HG02970 (cell line): ENCODE results near the gene APOL1.
"Not testable (repeated sequence)": the region's sequence is repeated elsewhere in the genome, so short reads cannot be mapped to it uniquely, and the experiment has no call there.

Experiments used
- ATAC-seq: cut with Tn5 transposase; IDR thresholded peaks from one replicate; pipeline ENCODE4 v1.9.1; 2021; ENCODE audit warnings: mild to moderate bottlenecking, moderate library complexity, moderate number of reproducible peaks; ENCODE audit not compliant: unreplicated experiment, low FRiP score

Gene APOL1

GRCh38 chr22:36289948-36290371 lies 37.0 kb downstream of the APOL1 start:
- not testable (repeated sequence) for ATAC-seq

- ATAC-seq = not testable (repeated sequence)
Measured at GRCh38 chr22:36290391-36291075, 37.6 kb downstream of the APOL1 start.

DNA sequence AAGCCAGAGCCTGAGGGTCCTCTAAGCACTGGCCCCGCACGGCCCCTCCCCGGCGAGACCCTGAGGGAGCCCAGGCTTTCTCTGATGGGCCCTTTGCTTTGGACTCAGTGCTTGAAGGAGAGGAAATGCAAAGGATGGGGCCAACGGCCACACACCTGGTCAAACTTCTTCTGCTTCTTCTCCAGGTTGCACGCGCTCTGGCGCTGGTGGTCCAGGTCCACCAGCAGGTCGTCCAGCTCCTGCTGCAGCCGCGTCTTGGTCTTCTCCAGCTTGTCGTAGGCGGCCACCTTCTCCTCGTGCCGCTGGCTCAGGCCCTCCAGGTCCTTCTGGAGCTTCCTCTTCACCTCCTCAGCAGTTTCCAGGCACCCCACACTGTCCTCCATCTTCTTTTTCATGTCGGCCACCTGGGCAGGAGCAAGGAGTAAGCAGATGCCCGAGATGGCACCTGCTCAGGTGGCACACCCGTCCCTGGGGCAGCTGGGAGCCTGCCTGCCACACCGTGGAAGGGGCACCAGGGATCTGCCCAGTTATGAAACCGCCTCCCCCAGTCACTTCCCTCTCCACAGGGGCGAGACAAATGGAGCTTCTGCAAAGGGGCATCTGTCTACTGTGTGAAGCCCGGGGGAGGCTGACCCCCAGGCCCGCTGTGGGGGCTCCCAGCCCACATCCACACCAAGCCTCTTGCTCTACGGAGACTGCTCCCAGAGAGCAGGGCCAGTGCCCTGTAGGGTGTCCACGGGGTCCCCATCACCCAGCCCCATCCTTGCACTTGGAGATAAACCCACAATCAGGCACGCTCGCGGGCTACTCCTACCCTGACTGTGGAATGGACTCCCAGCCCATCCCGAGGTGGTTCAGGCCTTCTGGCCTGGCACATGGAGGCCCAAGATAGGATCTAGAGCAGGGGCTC lies 39.2 kb downstream of the APOL1 start:
- ATAC-seq = no peak

- no peak for ATAC-seq
Measured at GRCh38 chr22:36292823-36293530, 40.0 kb downstream of the APOL1 start.

DNA sequence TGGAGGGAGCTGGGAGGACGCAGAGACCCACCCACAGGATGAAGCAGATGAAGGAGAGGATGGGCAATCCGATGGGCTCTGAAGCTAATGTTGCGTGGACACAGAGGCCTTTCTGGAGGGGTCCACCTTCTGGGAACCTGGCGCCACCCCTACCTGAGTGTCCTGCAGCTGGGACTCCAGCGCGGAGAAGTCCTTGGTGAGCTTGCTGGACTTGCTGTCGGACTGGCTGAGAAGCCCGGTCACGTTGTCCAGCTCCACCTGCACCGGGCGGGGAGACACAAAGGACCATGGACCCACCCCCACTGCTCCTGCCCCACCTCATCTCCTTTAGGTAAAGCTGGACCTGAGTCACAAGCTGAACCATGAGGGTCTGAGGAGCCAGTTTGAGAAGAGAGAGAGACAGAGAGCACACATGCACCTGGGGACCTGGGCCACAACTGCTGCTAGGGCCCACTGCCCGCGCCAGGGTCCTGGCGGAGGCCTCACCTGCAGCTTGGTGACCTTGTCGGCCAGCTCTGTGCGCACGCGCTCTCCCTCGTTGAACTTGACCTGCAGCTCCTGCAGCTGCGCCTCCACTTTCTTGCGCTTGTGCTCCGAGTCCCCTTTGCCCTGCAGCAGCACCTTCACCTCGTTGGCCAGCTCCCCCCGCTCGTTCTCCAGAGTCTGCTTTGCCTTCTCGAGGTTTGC lies 40.8 kb downstream of the APOL1 start:
- ATAC-seq = no peak

GRCh38 chr22:36294293-36294620 lies 41.3 kb downstream of the APOL1 start:
- ATAC-seq = no peak

GRCh38 chr22:36294801-36295200 lies 41.9 kb downstream of the APOL1 start:
- no peak for ATAC-seq

GRCh38 chr22:36295247-36295646 lies 42.3 kb downstream of the APOL1 start:
- no peak for ATAC-seq

- ATAC-seq = no peak
Measured at GRCh38 chr22:36296690-36297089, 43.8 kb downstream of the APOL1 start.

DNA sequence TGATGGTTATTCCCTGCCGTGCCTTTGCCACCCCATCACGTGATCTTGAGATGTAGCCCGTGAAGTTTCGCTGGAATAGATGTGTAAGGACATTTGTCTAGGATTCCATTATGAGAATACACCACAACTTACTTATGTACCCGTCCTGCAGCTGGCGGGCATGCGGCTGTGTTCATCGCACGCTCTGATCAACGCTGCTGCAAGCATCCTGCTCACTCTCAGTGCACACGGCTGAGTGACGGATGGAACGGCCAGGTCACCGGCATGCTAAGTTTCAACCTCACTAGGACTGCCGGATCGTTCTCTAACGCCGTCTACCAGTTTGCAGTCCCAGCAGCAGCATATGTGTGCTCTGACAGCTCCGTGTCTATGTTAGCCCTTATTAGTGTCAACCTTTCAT lies 44.6 kb downstream of the APOL1 start:
- no peak for ATAC-seq

GRCh38 chr22:36298118-36298517 lies 45.2 kb downstream of the APOL1 start:
- no peak for ATAC-seq

DNA sequence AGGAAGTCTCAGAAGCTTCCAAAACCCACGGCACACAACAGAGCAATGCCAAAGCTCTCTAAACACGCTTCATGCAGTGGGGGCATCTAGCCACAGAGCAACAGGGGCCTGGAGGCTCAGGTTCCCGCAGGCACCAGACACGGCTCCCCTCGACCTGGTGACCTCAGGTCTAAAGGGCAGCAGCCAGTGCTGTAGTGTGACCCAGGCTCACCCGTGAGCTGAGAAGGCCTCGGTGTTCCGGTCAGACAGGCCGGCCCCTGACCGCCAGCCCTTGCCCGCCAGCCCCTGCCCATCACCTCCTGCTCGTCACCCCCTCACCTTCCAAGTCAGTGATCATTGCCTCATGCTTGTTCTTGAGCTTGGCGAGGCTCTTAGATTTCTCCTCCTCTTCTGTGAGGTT lies 45.7 kb downstream of the APOL1 start:
- no peak for ATAC-seq

GRCh38 chr22:36299295-36299694 lies 46.4 kb downstream of the APOL1 start:
- ATAC-seq = no peak

DNA sequence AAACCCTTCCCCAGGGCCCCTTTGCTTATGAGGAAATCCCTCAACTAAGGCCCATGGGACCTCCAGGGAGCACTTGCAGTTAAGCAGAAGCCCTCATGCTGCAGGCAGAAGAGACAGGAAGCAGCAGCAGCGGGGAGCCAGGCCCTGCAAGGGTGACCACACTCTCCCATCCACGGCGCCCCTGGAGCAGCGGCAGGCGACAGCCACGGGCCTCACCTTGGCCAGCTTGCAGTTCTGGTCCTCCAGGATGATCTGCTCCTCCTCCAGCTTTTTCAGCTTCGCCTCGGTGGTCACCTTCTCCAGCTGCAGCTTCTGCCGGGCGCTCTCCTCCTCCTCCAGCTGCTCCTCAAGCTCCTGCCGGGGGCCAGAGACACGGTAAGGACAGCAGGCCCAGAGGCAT lies 47.0 kb downstream of the APOL1 start:
- no peak for ATAC-seq

- no peak for ATAC-seq
Measured at GRCh38 chr22:36300396-36301212, 47.7 kb downstream of the APOL1 start.

DNA sequence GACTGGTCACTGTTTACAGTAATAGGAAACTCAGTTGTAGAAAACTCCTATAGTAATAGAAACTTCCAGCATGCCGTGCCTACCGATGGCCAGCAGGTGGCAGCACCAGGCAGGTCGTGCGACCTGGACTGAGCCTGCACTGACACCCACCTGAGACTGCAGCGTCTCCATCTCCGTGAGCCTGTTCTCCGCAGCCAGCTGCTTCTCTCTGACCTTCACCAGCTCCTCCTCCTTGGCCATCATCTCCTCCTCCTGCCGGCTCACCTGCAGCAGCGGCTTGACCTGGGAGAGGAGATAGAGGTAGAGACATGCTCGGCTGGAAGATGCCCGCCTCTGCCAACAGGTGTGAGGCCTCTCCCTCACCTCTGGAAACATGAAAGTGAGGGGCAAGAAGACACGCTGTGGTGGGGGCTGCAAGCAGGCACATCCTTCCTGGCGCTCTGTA lies 48.5 kb downstream of the APOL1 start:
- ATAC-seq = no peak

GRCh38 chr22:36301851-36302250 lies 48.9 kb downstream of the APOL1 start:
- ATAC-seq = no peak

DNA sequence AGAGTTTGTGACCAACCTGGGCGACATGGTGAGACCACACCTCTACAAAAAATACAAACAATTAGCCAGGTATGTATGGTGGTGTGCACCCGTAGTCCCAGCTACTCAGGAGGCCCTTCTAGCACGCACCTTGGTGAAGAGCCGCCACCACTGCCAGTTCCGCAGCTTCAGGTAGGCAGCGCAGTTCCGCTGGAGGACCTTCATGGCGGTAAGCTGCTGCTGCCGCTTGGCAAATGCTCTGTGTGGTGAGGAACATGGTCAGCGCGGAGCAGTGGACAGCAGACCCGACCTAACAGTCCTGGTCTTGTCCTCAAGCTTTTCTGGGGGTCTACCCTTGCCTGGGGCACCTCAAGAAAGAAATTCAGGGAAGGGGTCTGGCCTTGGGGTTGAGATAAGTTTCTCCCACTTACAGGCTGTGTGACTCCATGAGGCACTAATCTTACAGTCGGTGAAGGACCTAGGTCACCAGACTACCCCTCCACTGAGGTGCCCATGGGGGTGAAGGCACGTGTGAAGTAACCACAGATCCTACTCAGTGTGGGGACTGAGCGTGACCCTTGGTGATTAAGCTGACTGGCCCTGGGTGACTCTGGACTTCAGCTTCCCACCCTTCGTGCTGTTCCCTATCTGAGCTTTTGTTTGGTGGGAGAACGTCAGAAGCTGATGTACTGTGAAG lies 49.6 kb downstream of the APOL1 start:
- no peak for ATAC-seq

- no peak for ATAC-seq
Measured at GRCh38 chr22:36303115-36303467, 50.2 kb downstream of the APOL1 start.
